AG08396 (cell line): ENCODE data around the gene MBD4.
"Not testable (repeated sequence)": the region's sequence is repeated elsewhere in the genome, so short reads cannot be mapped to it uniquely, and the experiment has no call there.

Experiments
- DNase-seq: peaks from one replicate; pipeline ENCODE4 v3.0.0; 2012; ENCODE audit warnings: low spot score, mixed read lengths

MBD4 gene

DNA sequence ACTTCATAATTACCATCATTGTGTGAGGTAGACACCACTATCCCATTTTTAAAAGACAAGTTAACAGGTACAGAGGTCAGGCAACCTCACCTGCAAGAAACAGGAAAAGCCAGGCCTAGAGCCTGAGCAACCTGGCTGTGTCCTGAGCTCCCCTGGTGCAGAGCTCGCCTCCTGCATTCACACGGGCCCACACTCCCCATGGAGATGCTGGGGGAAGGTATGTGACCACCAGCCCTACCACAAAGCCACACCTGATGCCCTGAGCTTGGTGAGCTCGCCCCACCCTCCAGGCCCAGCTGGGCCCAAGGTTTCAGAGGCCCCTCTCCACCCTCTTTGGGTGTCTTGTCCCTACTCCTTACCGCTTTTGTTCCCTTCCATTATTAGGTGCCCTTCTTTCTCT lies 10.1 kb downstream of the MBD4 start:
- no peak for DNase-seq

- no peak for DNase-seq
Measured at GRCh38 chr3:129429080-129429451, 10.7 kb downstream of the MBD4 start.

DNA sequence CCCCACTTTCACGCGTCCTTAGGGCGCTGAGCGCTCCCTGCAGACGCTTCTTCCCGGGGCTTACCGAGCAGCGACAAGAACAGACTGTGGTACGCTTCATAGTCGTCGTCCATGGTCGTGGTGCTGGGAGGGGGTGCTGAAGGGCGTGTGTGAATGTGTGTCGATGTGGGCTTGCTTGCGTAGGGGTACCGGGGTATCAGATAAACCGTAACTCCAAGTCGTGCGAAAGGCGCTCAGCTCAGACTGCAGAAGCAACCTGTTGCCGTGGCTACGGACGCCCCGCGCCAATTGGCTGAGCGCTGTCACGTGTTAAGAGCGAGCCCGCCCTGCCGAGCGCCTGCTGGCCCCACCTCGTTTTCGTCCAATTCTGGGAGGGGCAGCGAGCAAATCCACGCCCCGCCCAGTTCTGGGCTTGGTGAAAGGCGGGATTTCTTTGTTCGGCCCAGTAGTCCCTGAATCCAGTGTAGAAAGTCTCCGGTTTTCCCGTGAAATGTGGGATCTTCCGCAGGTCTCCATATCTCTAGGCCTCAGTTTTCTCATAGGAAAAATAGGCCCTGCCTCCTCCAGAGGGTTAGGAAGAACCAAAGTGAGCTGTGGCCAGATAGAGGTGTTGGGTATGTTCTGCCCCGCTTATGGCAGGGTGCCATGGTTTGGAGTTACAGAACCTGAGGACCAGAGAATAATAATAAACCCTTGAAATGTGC lies 11.2 kb downstream of the MBD4 start, which contains the start of gene EFCAB12:
Gene EFCAB12, minus strand, starts transcription at position 261 of the 704 bp plus-strand sequence. Its CDS starts 148 bp downstream, at position 113.
- DNase-seq: peak; percentile 94

GRCh38 chr3:129428007-129428375 lies 11.8 kb downstream of the MBD4 start:
- no peak for DNase-seq

DNA sequence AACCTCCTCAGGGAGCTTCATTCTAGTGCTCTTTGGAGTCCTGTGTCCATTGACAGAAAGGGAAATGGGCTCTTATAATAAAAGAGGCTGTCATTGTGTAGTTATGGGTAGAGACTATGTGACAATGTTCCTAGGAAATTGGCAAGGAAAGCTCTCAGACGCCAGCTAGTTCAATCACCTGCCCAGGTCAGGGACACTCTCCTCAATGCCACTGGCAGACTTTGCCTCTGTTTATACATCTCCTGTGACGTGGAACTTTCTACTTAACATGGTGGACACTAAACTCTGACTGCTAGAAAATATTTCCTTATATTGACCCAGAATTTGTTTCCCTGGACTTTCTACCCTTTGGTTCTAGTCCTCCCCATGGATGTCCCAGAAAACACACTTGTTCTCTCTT lies 14.1 kb downstream of the MBD4 start:
- no peak for DNase-seq

DNA sequence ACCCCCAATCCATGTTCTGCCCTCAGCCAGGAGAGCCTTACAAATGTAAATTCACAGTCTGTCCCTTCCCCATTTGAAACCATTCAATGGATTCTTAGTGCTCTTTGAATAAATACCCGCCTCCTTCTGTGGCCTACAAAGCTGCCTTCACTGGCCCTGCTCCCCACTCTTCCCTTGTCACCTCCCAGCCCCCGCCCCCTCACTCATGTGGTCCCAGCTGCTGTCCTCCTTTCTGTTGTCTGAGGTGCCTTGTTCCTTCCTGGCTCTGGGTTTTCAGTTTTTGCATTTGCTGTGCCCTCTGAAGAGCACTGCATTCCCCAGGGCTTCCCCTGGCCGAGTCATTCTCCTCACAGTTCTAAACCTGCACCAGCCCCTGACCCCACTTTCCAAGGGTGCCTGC lies 14.5 kb downstream of the MBD4 start:
- DNase-seq: no peak

- no peak for DNase-seq
Measured at GRCh38 chr3:129424185-129424841, 15.4 kb downstream of the MBD4 start.

DNA sequence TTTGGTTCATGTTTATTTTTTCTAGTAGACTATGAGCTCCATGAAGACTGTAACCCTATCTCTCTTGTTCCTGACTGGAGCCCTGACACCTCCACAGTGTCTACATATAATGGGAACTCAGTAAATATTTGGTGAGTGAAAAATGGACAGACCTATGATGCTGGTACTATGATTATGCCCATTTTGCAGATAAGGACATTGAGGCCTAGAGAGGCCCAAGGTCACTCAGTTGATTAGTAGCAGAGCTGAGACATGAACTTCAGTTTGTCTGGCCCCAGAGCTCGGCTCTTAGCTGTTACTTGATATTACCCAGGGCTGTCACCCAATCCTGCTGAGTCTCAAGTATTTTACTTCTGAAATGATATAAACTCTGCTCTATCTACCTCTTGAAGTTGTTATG lies 16.9 kb downstream of the MBD4 start:
- no peak for DNase-seq

GRCh38 chr3:129421988-129422745 lies 17.6 kb downstream of the MBD4 start:
- DNase-seq: no peak

DNA sequence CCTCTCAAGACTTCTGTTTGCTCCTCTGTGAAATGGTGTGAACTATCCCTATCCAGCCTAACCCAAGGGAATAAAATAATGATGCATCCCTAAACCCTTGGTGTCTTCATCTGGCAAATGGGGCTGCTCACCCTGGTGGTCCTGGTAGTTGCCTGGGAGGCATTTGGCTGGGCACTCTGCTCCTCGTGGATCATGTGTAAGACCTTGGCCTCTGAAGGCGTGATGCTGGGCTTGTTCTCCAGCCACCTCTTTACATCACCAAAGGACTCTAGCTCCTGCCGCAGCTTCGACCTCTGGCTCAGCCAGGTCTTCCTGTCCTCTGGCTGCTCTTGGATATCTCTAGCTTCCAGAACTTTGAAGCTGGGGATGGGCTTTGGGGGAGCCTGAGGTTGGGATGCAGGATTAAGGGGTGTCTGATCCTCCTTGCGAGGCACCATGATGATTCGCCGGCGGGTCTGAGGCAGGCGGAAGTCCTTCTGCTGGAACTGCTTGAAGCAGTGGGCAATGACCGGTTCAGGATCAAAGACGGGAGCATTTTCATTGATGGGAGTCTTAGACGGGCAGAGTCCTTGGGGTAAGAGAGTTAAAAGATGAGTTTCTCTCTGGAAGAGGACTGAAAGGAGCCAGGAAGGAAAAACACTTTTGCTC lies 18.4 kb downstream of the MBD4 start:
- DNase-seq: no peak

- DNase-seq: no peak
Measured at GRCh38 chr3:129419476-129419875, 20.3 kb downstream of the MBD4 start.

GRCh38 chr3:129418041-129418973 lies 21.4 kb downstream of the MBD4 start:
- DNase-seq: no peak

DNA sequence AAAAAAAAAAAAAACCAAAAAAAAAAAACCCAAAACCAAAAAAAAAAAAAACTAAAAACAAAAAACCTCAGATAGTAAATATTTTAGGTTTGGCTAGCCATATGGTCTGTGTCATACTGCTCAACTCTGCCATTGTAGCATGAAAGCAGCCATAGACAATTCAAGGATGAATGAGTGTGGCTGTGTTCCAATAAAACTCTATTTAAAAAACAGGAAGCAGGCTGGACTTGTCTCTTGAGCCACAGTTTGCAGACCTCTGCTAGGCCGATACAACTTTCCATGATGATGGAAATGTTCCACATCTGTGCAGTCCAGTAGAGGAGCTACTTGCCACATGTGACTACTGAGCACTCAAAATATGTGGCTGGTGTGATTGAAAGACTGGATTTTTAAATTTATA lies 22.4 kb downstream of the MBD4 start:
- DNase-seq: no peak

DNA sequence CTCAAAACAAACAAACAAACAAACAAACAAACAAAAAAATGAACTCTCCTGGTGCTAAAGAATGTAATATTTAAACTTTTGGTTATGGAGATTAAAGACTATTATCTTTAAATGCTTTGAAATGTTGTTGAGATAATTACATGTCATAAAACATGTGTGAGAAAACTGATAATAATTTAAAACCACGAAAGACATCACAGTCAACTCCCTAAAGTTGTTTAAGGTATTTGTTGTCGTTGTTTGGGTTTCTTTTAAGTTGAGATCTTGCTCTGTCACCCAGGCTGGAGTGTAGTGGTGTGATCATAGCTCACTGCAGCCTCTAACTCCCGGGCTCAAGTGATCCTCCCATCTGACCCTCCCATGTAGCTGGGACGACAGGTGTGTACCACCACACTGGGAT lies 23.3 kb downstream of the MBD4 start:
- no peak for DNase-seq

DNA sequence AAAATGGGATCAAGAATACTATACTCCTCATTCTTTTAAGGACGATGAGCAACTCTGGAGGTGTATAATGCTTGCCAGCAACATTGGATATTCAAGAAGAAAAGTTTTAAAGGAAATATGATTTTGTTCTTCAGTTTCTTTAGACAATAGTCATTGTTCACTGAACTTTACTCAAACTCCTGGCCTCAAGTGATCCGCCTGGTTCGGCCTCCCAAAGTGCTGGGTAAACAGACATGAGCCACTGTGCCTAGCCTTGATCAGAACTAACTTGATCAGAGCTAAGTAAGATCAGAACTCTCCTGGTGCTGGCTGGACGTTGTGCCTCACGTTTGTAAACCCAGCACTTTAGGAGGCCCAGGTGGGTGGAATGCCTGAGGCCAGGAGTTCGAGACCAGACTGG lies 23.9 kb downstream of the MBD4 start:
- no peak for DNase-seq

- DNase-seq: no peak
Measured at GRCh38 chr3:129415378-129415777, 24.4 kb downstream of the MBD4 start.

DNA sequence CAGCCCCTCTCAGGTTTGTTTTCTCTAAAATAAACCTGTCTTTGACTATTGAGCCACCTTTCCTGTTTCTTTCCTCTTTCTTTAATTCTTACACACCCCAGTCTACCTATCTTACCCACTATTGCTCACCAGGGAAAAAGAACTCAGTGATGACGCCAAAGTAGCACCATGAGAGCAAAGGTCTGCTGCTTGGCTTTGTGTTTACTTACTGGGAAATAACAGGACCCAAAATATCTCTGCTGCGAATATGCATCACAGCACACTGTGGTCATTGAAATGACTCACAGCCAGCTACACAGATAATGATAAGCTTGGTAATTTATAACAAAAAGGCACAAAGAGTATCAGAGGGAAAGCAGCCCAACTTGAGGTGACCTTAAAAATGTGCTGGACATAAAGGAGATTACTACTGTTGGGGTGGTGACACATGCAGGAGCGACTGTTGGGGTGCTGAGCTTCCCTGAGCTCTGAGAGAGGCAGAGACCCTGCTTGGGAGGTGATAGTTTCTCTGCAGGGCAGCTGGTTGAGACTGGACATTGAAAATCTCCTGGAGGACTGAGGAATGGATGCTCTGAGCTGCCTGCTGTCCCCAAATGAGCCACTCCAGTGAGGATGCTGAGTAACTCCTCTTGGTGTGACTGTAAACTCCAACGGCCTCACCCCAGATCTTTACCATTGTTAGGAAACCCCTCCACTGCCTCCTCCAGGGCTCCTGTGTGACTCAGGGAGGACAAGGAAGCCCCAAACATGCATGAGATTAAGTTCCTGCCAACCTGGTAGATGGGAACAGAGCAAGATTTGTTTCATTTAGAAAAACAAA lies 25.9 kb downstream of the MBD4 start:
- DNase-seq: peak; percentile 85

- not testable (repeated sequence) for DNase-seq
Measured at GRCh38 chr3:129413238-129413637, 26.5 kb downstream of the MBD4 start.

DNA sequence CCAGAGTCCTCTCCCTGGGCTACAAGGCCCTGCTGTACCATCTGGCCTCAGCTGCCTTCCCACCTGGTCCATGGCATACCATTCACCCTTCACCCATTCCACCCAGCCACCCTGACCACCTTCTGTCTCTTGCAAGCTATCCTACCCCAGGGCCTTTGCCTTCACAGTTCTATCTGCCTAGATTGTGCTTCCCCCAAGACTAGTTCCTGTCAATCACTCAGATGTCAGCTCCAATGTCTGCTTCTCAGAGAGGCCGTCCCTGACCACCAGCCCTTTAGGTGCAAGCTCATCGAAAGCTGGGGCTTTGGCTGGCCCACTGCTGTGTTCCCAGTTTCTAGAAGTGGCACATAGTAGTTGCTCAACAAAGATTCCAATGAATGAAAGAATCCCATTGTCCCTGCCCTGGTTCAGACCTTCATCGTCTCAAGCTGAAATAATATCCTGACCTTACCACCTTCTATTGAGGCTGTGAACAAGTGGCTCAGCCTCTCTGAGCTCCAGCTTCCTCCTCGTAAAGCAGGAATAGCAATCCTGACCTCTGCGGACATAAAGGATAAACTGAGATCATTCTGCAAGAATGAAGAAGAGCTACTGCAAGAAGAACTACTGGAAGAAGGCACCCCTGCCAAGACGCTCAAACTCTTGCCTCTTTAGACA lies 27.1 kb downstream of the MBD4 start:
- peak; percentile 37 for DNase-seq

DNA sequence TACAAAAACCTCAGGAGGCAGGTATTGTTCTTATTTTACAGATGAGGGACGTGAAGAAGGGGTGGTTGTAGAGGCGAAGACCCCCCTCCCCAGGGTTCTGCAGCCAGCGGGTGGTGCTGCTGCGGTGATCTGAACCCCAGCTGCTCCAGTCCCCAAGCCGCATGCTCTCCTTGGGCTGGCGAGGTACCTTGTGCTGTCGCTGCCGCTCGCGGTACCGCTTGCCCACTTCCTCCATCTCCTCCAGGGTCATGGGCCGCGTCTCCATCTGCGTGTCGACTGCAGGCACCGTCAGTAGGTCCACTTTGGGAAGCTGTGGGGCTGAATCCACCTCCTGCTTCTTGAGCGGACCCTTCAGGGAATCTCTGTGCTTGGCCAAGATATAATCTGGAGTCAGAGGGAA lies 28.8 kb downstream of the MBD4 start:
- DNase-seq: no peak
